Limb (tissue), 2 donors: Measurements from ENCODE around the gene THSD7A.

Source experiments
- DNase-seq, 2 donors: peaks; one replicate each; pipeline ENCODE4 v3.0.0-alpha.2; 2016; ENCODE audit errors: extremely low spot score in 2 of 2

Gene THSD7A

DNA sequence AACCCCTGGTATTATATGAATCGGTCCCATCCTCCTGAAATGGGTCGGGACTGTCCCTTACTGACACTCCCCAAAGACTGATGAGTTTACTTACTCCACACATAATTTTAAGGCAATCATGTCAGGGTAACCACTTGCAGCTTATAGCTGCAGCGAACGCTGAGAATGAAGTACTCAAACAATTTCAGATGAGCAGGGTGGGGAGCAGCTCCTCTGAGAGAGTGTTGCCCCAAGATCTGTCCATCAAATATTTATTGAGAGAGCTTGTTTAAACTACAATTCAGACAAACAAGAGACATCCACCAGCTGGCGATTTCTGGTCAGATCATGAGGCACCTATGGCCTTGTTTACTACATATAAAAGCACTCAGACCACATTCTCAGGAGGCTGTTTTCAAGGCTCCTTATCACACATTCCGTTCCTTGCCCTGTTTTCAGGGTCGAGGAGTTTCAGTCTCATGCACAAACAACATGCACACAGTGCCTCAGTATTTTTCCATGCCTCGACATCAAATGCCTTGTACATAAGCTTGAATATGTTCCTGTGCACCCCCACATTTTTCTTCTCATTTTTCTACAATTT lies 80.1 kb downstream of the THSD7A start:
- DNase-seq = no peak

- DNase-seq = no peak
These were observed 80.7 kb downstream of the THSD7A start for GRCh38 chr7:11751315-11751714.

- DNase-seq = no peak
These were observed 81.8 kb downstream of the THSD7A start for GRCh38 chr7:11750191-11750590.

- DNase-seq = no peak
These were observed 82.4 kb downstream of the THSD7A start for GRCh38 chr7:11749629-11750028.

DNA sequence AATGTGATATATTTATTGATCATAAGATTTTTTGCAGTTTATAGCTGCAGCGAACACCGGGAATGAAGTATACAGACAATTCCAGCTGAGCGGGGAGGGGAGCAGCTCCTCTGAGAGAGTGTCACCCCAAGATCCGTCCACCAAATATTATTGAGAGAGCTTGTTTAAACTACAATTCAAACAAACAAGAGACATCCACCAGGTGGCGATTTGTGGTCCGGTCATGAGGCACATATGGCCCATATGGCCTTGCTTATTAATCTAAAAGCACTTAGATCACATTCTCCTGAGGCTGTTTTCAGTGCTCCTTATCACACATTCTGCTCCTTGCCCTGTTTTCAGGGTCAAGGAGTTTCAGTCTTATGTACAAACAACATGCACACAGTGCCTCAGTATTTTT lies 83.1 kb downstream of the THSD7A start:
- no peak for DNase-seq

DNA sequence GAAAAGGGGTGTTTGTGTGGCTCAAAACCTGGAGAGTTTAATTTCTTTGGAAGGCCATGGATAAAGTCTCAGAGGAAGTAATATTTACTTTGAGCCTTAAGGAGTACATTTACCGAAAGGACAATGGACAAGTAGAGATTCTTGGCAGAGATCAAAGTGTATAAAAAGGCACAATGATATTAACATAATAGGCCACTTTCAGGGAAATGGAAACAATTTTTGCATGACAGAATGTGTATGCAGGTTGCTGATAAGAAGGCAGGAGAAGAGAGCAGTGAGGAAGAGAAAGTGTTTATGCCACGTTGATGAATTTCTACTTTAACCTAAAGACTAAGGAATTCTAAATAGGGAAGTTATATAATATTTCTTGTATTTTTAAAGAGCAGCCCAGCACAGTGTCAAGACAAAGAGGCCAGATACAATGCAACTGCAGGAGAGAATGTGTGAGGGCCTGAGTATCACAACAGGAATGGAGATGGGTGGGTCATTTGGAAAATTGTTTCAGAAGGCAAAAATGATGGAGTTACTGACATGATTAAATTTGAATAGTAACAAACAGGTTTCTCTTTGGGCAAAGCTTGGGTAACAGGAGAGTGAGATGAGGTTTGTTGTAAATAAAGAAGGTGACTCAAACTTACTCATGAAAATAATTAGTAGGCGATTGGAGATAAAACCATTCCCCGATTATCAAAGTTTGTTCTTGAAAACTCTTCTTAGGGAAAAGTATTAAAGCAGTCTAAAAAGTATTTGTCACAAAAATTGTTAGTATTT lies 84.1 kb downstream of the THSD7A start:
- DNase-seq = no peak

DNA sequence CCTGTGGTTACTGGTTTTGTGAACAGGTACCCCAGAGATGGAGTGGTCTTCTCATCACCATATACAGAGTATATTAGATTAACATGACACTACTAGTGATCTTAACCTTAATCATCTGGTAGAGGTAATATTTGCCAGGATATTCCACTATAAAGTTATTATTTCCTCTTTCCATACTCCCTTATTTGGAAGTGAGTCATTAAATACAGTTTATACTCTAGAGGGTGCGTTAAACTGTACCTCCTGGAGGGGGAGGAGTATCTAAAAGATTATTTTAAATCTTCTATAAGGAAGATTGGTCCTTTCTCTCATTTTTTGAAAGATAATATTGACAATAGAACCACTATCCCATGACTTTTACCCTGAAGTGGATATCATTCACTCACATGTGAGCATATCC lies 85.4 kb downstream of the THSD7A start:
- no peak for DNase-seq

DNA sequence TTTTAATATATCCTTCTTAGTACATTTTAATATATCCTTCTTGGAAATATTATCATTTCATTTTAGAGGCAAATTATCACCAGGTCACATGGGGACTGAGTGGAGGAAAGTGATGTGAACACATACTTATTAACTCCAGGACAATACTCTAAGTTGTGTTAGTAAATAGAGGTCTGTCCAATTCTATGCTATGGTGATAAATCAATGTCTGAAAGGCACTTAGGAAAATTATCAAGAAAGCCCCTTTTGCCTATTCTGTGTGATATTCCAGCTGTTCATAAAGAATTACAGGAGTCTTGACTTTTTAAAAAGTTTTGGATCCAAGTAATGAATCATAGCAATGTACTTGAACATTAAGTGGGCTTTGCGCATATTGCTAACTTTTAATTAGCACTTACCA lies 88.5 kb downstream of the THSD7A start:
- DNase-seq = no peak

DNA sequence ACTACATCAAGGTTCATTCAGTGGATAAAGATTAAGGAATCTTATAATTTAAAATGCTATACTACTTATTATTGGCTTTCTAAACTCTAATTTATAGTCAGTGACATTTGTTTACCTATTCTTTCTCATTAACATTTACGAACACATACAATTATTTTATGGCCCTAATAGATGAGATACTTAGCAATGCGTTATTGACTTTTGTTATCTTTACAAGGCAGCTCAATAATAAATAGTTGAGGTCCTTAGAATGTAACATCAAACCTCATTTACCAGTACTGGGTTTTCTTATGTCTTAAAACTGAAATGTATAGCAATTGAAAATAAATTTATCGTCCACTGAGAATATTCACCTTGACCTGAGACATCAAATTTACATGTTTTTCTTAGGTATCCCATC lies 89.0 kb downstream of the THSD7A start:
- no peak for DNase-seq

DNA sequence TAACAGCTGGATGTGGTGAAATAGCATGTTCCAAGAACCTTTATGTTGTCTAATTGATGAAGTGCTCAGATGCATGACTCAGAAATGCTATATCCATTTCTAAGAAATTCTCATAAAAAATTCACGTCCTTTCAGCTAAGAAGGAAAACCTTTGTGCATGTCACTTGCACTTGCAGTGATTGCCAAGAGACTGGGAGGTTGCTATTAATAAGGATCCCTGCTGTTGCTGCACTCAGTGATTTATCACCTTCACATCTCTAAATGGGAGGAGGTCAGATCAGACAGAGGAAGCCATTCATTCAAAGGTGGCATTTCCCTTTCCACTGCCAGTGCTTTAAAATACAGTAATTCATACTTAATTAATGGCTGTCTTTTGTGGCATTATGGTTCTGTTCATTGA lies 89.5 kb downstream of the THSD7A start:
- DNase-seq = no peak

GRCh38 chr7:11737723-11738122 lies 94.3 kb downstream of the THSD7A start:
- DNase-seq = no peak

GRCh38 chr7:11732207-11732606 lies 99.8 kb downstream of the THSD7A start:
- DNase-seq = no peak

DNA sequence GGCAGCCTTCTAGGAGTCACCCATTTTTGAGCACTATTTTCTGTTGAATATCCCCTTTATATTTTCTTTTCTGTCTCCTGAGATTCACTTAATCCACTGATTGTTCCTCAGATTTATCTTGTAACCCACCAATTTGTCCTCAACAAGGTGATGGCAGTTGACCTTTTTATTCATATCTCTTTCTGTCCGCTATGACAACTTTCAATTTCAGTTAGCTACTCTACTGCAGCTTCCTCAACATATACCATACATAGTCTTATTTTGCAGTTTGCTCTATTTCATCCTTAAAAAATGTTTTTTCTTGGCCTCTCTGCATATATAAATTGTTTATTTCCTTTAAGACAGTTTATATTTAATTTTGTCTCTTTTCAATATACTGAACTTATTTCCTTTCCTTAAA lies 101.3 kb downstream of the THSD7A start:
- DNase-seq = no peak

DNA sequence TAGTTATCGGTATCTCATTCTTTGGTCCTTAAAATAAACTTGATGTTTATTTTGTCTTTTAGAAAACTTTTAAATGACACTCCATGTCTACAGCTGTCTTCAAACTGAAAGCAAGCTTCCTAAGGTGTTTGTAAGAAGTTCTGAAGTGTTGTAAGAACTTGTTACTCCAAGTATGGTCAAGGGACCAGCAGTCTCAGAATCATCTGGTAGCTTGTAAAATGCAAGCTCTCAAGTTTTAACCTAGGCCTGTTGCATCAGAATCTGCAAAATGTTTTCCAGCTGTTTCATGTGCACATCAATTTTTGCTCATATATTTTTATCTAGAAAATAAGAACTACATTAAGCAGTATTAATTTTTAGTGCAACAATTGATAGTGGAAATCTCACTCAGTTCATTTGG lies 104.1 kb downstream of the THSD7A start:
- no peak for DNase-seq

- peak; percentile 76 to 88 for DNase-seq
These were observed 105.2 kb downstream of the THSD7A start for GRCh38 chr7:11726794-11727155.

GRCh38 chr7:11726001-11726793 lies 105.8 kb downstream of the THSD7A start:
- peak in 1 of 2 donors; percentile 85 for DNase-seq

- DNase-seq = no peak
These were observed 115.8 kb downstream of the THSD7A start for GRCh38 chr7:11716185-11716584.

GRCh38 chr7:11714676-11715075 lies 117.3 kb downstream of the THSD7A start:
- no peak for DNase-seq

- DNase-seq = no peak
These were observed 117.8 kb downstream of the THSD7A start for GRCh38 chr7:11714205-11714604.

GRCh38 chr7:11713352-11713751 lies 118.6 kb downstream of the THSD7A start:
- no peak for DNase-seq

- no peak for DNase-seq
These were observed 121.6 kb downstream of the THSD7A start for GRCh38 chr7:11710377-11710776.

DNA sequence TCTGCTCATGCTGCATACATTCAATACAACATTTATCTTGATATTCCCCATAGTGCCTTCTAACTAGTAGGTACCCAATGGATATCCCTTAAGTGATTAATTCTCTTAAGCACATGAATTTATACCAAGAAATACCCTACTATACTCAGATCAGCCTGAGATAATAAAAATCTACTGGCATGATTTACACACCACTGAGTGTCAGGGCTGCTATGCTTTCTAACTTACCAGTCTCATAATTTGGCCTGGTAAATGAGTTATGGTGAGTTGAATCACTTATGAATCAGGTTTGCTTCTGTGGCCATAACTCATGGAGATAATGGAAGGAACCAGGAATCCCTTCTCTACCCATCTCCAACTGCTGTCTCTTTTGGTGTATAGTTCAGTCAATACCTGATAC lies 122.8 kb downstream of the THSD7A start:
- no peak for DNase-seq
